ENCODE data around the gene ASCC1. TPM values are rescaled to one million over a fixed set of nuclear protein-coding genes. Genes with fewer than 3 reads are reported as not detected.

ASCC1 gene
- total RNA-seq, 1 experiment from 2014 or later, result 40.2 TPM

GRCh38 chr10:72164617-72165016 lies 51.5 kb downstream of the ASCC1 start:
- Histone ChIP-seq H3K27ac (ENCODE audit: low read depth, low read length, poor library complexity, severe bottlenecking) (no peak overlapping the region), H3K36me3 (ENCODE audit: insufficient read depth, low read length, poor library complexity, severe bottlenecking) (no peaks in the 10 kb centered on the region), H3K9me3 (ENCODE audit: low read depth, low read length, poor library complexity, severe bottlenecking) (no peaks in the 10 kb centered on the region), H3K4me3 (ENCODE audit: low read depth, low read length, poor library complexity, severe bottlenecking) (no peak overlapping the region), H3K27me3 (replicated peaks; ENCODE audit: insufficient read depth, low read depth, low read length, poor library complexity) (no peaks in the 10 kb centered on the region), H3K4me1 (ENCODE audit: insufficient read depth, low read length, poor library complexity, severe bottlenecking) (peaks cover under 1% of the 10 kb centered on the region)
- DNase-seq (ENCODE audit: low spot score), result no peak
- intact Hi-C loops (cut with micrococcal nuclease; ENCODE audit: unreplicated experiment), result no loop called here
- no peak for TF ChIP-seq EZH2 (IDR thresholded peaks at IDR 0.05; ENCODE audit: borderline replicate concordance, low read depth, low read length, poor library complexity, severe bottlenecking)
- TF ChIP-seq, protein P1, sequence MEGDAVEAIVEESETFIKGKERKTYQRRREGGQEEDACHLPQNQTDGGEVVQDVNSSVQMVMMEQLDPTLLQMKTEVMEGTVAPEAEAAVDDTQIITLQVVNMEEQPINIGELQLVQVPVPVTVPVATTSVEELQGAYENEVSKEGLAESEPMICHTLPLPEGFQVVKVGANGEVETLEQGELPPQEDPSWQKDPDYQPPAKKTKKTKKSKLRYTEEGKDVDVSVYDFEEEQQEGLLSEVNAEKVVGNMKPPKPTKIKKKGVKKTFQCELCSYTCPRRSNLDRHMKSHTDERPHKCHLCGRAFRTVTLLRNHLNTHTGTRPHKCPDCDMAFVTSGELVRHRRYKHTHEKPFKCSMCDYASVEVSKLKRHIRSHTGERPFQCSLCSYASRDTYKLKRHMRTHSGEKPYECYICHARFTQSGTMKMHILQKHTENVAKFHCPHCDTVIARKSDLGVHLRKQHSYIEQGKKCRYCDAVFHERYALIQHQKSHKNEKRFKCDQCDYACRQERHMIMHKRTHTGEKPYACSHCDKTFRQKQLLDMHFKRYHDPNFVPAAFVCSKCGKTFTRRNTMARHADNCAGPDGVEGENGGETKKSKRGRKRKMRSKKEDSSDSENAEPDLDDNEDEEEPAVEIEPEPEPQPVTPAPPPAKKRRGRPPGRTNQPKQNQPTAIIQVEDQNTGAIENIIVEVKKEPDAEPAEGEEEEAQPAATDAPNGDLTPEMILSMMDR (conservative IDR thresholded peaks at IDR 0.05; ENCODE audit: low read depth, low read length), result 0 out of 2 replicates have a peak, but pooled peaks have one; percentile 13
- ChIA-PET CTCF (no interaction called here), POLR2A (ENCODE audit: low non-redundant PET) (no interaction called here)
- no TSS peak for BruUV-seq (replicated peaks)

- no peaks in the 10 kb centered on the region for H3K36me3 ChIP-seq (ENCODE audit: insufficient read depth, low read length, poor library complexity, severe bottlenecking)
- H3K27ac ChIP-seq (ENCODE audit: low read depth, low read length, poor library complexity, severe bottlenecking), result no peak overlapping the region
- intact Hi-C loops (cut with micrococcal nuclease; ENCODE audit: unreplicated experiment), result no loop called here
- no TSS peak for BruUV-seq (replicated peaks)
- H3K4me3 ChIP-seq (ENCODE audit: low read depth, low read length, poor library complexity, severe bottlenecking), result no peak overlapping the region
- TF ChIP-seq, protein P1 (conservative IDR thresholded peaks at IDR 0.05; ENCODE audit: low read depth, low read length), result no peak
- TF ChIP-seq EZH2 (IDR thresholded peaks at IDR 0.05; ENCODE audit: borderline replicate concordance, low read depth, low read length, poor library complexity, severe bottlenecking), result no peak
- peaks cover 17% of the 10 kb centered on the region for H3K4me1 ChIP-seq (ENCODE audit: insufficient read depth, low read length, poor library complexity, severe bottlenecking)
- ChIA-PET CTCF (no interaction called here), POLR2A (ENCODE audit: low non-redundant PET) (no interaction called here)
- peak; percentile 18 for DNase-seq (ENCODE audit: low spot score)
- H3K9me3 ChIP-seq (ENCODE audit: low read depth, low read length, poor library complexity, severe bottlenecking), result no peaks in the 10 kb centered on the region
- no peaks in the 10 kb centered on the region for H3K27me3 ChIP-seq (replicated peaks; ENCODE audit: insufficient read depth, low read depth, low read length, poor library complexity)
These were observed 53.1 kb downstream of the ASCC1 start for GRCh38 chr10:72162978-72163377.

GRCh38 chr10:72158176-72158575 lies 57.9 kb downstream of the ASCC1 start:
- no TSS peak for BruUV-seq (replicated peaks)
- Histone ChIP-seq H3K4me3 (ENCODE audit: low read depth, low read length, poor library complexity, severe bottlenecking) (peak overlapping the region; percentile 15), H3K36me3 (ENCODE audit: insufficient read depth, low read length, poor library complexity, severe bottlenecking) (no peaks in the 10 kb centered on the region), H3K27ac (ENCODE audit: low read depth, low read length, poor library complexity, severe bottlenecking) (peak overlapping the region; percentile 68), H3K4me1 (ENCODE audit: insufficient read depth, low read length, poor library complexity, severe bottlenecking) (peaks cover 28% of the 10 kb centered on the region), H3K9me3 (ENCODE audit: low read depth, low read length, poor library complexity, severe bottlenecking) (no peaks in the 10 kb centered on the region), H3K27me3 (replicated peaks; ENCODE audit: insufficient read depth, low read depth, low read length, poor library complexity) (no peaks in the 10 kb centered on the region)
- CTCF ChIA-PET, result no interaction called here
- intact Hi-C loops (cut with micrococcal nuclease; ENCODE audit: unreplicated experiment), result no loop called here
- TF ChIP-seq, protein P1 (conservative IDR thresholded peaks at IDR 0.05; ENCODE audit: low read depth, low read length), result no peak
- no peak for TF ChIP-seq EZH2 (IDR thresholded peaks at IDR 0.05; ENCODE audit: borderline replicate concordance, low read depth, low read length, poor library complexity, severe bottlenecking)
- POLR2A ChIA-PET (ENCODE audit: low non-redundant PET), result interaction anchor here (0.7 kb wide), 1 partner anchor 112 kb away, joined by 3 read pairs; no protein-coding TSS in a partner anchor
- peak; percentile 86 for DNase-seq (ENCODE audit: low spot score)
